HCT116 (cell line): ENCODE data around the gene BICD1.

Source experiments
- EZH2 ChIP-seq: fragments of 200-600 bp; sonication (generic); IDR thresholded peaks from 2 replicates; pipeline ENCODE4 v1.6.1; 2017; ENCODE audit warnings: antibody characterized with exemption, mixed run types
- POLR2A ChIP-seq: IDR thresholded peaks from 2 replicates; pipeline ENCODE4 v1.7.0; 2011; ENCODE audit warnings: borderline replicate concordance; ENCODE audit not compliant: insufficient read depth, insufficient read length; ENCODE audit errors: extremely low read depth
- SRF ChIP-seq: IDR thresholded peaks from 2 replicates; pipeline ENCODE4 v1.6.1; 2012; ENCODE audit warnings: low read depth
- YY1 ChIP-seq: IDR thresholded peaks from 2 replicates; pipeline ENCODE4 v1.6.1; 2011; ENCODE audit warnings: low read length, low read depth, moderate library complexity, mild to moderate bottlenecking; ENCODE audit not compliant: insufficient replicate concordance; ENCODE audit errors: extremely low read depth
- TF ChIP-seq, protein P1 (sequence below): IDR thresholded peaks from 2 replicates; pipeline ENCODE4 v1.6.1; 2012
- TF ChIP-seq, protein P2 (sequence below), 3 experiments: fragments of 200-600 bp in 1 of 3; sonication (generic) in 1 of 3; IDR thresholded peaks in 2 of 3; conservative IDR thresholded peaks in 1 of 3; 2 replicates each; pipeline ENCODE4 v1.5.1; 2012 to 2017; ENCODE audit warnings: low read depth in 2 of 3, low read length in 2 of 3, antibody characterized with exemption in 1 of 3, borderline replicate concordance in 1 of 3, control low read depth in 1 of 3, mild to moderate bottlenecking in 1 of 3, mixed read lengths in 1 of 3, mixed run types in 1 of 3, moderate library complexity in 1 of 3; ENCODE audit not compliant: insufficient read depth in 1 of 3
- TF ChIP-seq, protein P3 (sequence below): IDR thresholded peaks from 2 replicates; pipeline ENCODE4 v1.6.1; 2012; ENCODE audit warnings: low read depth
- TF ChIP-seq, protein P4 (sequence below): IDR thresholded peaks from 2 replicates; pipeline ENCODE4 v1.6.1; 2012
- TF ChIP-seq, protein P5 (sequence below): IDR thresholded peaks from 2 replicates; pipeline ENCODE4 v1.6.1; 2011; ENCODE audit warnings: mild to moderate bottlenecking, low read length, moderate library complexity; ENCODE audit not compliant: insufficient replicate concordance; ENCODE audit errors: extremely low read depth

DNA sequence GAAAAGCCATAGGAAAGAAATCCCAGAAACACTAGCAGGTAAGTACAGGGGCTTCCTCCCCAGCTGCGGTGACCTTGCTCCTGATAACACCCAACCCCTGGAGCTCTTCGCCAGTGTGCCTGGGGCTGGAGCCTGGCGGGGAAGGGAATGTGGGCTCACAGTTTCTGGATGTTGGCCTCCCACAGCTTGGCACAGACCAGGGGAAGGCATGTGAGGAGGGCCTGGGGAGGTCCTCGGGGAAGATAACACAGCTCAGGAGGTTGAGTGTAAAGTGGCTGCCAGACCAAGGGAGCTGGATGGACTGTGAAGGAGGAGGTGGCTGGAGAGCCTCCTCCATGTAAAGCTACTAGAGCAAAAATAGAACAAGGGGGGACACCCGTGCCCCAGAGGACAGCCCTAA, 120.1 kb downstream of the BICD1 start:
- TF ChIP-seq POLR2A (no peak), YY1 (no peak), EZH2 (no peak), SRF (no peak)
- TF ChIP-seq, protein P1, sequence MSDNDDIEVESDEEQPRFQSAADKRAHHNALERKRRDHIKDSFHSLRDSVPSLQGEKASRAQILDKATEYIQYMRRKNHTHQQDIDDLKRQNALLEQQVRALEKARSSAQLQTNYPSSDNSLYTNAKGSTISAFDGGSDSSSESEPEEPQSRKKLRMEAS, result no peak
- TF ChIP-seq, protein P2, sequence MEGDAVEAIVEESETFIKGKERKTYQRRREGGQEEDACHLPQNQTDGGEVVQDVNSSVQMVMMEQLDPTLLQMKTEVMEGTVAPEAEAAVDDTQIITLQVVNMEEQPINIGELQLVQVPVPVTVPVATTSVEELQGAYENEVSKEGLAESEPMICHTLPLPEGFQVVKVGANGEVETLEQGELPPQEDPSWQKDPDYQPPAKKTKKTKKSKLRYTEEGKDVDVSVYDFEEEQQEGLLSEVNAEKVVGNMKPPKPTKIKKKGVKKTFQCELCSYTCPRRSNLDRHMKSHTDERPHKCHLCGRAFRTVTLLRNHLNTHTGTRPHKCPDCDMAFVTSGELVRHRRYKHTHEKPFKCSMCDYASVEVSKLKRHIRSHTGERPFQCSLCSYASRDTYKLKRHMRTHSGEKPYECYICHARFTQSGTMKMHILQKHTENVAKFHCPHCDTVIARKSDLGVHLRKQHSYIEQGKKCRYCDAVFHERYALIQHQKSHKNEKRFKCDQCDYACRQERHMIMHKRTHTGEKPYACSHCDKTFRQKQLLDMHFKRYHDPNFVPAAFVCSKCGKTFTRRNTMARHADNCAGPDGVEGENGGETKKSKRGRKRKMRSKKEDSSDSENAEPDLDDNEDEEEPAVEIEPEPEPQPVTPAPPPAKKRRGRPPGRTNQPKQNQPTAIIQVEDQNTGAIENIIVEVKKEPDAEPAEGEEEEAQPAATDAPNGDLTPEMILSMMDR (IDR thresholded peaks at IDR 0.05 in 2 of 3, conservative IDR thresholded peaks at IDR 0.05 in 1 of 3; ENCODE audit: borderline replicate concordance in 1 of 3, insufficient read depth in 1 of 3, low read depth in 2 of 3, low read length in 2 of 3), result no peak
- TF ChIP-seq, protein P3, sequence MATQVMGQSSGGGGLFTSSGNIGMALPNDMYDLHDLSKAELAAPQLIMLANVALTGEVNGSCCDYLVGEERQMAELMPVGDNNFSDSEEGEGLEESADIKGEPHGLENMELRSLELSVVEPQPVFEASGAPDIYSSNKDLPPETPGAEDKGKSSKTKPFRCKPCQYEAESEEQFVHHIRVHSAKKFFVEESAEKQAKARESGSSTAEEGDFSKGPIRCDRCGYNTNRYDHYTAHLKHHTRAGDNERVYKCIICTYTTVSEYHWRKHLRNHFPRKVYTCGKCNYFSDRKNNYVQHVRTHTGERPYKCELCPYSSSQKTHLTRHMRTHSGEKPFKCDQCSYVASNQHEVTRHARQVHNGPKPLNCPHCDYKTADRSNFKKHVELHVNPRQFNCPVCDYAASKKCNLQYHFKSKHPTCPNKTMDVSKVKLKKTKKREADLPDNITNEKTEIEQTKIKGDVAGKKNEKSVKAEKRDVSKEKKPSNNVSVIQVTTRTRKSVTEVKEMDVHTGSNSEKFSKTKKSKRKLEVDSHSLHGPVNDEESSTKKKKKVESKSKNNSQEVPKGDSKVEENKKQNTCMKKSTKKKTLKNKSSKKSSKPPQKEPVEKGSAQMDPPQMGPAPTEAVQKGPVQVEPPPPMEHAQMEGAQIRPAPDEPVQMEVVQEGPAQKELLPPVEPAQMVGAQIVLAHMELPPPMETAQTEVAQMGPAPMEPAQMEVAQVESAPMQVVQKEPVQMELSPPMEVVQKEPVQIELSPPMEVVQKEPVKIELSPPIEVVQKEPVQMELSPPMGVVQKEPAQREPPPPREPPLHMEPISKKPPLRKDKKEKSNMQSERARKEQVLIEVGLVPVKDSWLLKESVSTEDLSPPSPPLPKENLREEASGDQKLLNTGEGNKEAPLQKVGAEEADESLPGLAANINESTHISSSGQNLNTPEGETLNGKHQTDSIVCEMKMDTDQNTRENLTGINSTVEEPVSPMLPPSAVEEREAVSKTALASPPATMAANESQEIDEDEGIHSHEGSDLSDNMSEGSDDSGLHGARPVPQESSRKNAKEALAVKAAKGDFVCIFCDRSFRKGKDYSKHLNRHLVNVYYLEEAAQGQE, result no peak
- TF ChIP-seq, protein P4, sequence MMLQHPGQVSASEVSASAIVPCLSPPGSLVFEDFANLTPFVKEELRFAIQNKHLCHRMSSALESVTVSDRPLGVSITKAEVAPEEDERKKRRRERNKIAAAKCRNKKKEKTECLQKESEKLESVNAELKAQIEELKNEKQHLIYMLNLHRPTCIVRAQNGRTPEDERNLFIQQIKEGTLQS, result no peak
- TF ChIP-seq, protein P5, sequence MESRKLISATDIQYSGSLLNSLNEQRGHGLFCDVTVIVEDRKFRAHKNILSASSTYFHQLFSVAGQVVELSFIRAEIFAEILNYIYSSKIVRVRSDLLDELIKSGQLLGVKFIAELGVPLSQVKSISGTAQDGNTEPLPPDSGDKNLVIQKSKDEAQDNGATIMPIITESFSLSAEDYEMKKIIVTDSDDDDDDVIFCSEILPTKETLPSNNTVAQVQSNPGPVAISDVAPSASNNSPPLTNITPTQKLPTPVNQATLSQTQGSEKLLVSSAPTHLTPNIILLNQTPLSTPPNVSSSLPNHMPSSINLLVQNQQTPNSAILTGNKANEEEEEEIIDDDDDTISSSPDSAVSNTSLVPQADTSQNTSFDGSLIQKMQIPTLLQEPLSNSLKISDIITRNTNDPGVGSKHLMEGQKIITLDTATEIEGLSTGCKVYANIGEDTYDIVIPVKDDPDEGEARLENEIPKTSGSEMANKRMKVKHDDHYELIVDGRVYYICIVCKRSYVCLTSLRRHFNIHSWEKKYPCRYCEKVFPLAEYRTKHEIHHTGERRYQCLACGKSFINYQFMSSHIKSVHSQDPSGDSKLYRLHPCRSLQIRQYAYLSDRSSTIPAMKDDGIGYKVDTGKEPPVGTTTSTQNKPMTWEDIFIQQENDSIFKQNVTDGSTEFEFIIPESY, result no peak
